HCT116 (cell line): ENCODE results near the gene FAM210B. TPM values are rescaled to one million over a fixed set of nuclear protein-coding genes. Genes with fewer than 3 reads are reported as not detected.

ENCODE experiments used
- total RNA-seq: library from RNA; stranded (reverse); gene quantifications from one replicate; pipeline ENCODE4 v1.2.1, GENCODE V29; 2021; ENCODE audit not compliant: unreplicated experiment

Gene FAM210B
- total RNA-seq, 1 experiment from 2014 or later: 12.0 TPM

Other genes with a start within 250 kb of the FAM210B start
- not detected for gene MC3R, start 110.2 kb upstream of the FAM210B start, total RNA-seq
- gene AURKA, start 33.2 kb downstream of the FAM210B start, total RNA-seq: 80.1 TPM
- 44.5 TPM for gene CSTF1, start 33.7 kb downstream of the FAM210B start, total RNA-seq
- 0.17 TPM for gene CASS4, start 53.3 kb downstream of the FAM210B start, total RNA-seq
- 73.8 TPM for gene RTF2, start 109.7 kb downstream of the FAM210B start, total RNA-seq
- 0.34 TPM for gene FAM209A, start 165.8 kb downstream of the FAM210B start, total RNA-seq
- not detected for gene FAM209B, start 174.3 kb downstream of the FAM210B start, total RNA-seq